ENCODE data around the gene PYGO2. TPM values are rescaled to one million over a fixed set of nuclear protein-coding genes. Genes with fewer than 3 reads are reported as not detected.

PYGO2 gene
- total RNA-seq, 1 donor from 2014 or later: 27.4 TPM

- peaks cover 58% of the 10 kb centered on the region for H3K4me1 ChIP-seq
- peak overlapping the region; percentile 83 for H3K4me3 ChIP-seq
- intact Hi-C loops (cut with DNase I): no loop called here
- peak overlapping the region; percentile 98 for H3K27ac ChIP-seq
- H3K9me3 ChIP-seq: no peaks in the 10 kb centered on the region
- DNase-seq (peak; percentile 98), ATAC-seq (peak; percentile 75 to 82)
- peaks cover 15% of the 10 kb centered on the region for H3K36me3 ChIP-seq
- TF ChIP-seq CTCF (IDR thresholded peaks at IDR 0.05): no peak
- no peaks in the 10 kb centered on the region for H3K27me3 ChIP-seq (ENCODE audit: low read depth)
These were observed 11.9 kb upstream of the PYGO2 start for GRCh38 chr1:154973344-154974101.

DNA sequence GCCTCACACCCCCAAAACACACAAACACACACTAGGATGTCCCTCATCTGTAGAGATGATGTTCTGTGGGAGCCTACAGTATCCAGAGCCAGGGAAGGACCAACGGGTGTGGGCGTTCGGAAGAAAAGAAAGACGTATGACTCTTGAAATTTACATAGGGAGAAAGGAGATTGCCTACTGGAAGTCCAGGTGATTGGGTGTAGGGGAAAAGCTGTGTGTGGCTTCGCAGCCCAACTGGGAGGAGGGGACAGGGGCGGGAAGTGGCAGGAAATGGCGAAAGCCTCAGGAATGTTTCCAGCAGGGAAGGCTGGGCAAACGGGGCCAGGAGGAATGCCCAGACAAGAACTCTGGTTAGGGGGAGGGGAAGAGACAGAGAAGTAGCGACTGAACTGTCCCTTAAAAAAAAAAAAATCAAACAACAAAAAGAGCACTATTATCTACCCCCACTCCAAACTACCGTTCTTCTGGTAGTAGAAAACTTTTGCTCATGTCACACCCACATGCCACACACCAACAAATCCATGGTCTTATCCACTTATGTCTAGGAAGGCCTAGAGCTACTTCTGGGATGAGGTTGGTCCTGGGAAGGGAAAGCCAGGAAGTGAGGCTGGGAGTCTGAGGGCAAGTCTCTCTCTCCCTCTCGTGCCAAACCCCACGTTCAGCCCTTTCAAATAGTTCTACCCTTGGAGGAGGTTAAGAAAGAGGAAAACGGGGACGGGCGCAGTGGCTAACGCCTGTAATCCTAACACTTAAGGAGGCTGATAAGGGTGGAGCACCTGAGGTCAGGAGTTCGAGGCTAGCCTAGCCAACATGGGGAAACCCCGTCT lies 11.1 kb upstream of the PYGO2 start:
- H3K36me3 ChIP-seq: peaks cover 15% of the 10 kb centered on the region
- intact Hi-C loops (cut with DNase I): no loop called here
- peaks cover 63% of the 10 kb centered on the region for H3K4me1 ChIP-seq
- peak overlapping the region; percentile 83 for H3K4me3 ChIP-seq
- H3K27ac ChIP-seq: peak overlapping the region; percentile 98
- no peaks in the 10 kb centered on the region for H3K27me3 ChIP-seq (ENCODE audit: low read depth)
- H3K9me3 ChIP-seq: no peaks in the 10 kb centered on the region
- TF ChIP-seq CTCF (IDR thresholded peaks at IDR 0.05): no peak
- peak; percentile 33 to 49 for ATAC-seq
- peak; percentile 82 for DNase-seq

DNA sequence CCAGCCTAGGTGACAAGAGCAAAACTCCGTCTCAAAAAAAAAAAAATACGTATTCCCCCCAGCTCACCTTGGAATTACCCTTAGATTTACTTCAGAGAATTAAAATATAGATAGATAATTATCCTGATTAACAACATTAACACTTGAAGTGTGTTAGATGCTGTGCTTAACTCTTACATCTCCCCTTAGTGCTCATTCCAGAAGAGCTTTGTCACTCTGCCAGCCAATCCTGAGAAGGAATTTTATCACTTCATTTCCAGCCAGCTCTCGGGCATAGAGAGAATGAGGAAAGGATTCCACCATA lies 10.6 kb upstream of the PYGO2 start:
- ATAC-seq (no peak), DNase-seq (no peak)
- Histone ChIP-seq H3K27me3 (ENCODE audit: low read depth) (no peaks in the 10 kb centered on the region), H3K36me3 (peaks cover 21% of the 10 kb centered on the region), H3K27ac (peak overlapping the region; percentile 98), H3K4me3 (peak overlapping the region; percentile 83), H3K4me1 (peaks cover 68% of the 10 kb centered on the region), H3K9me3 (no peaks in the 10 kb centered on the region)
- no peak for TF ChIP-seq CTCF (IDR thresholded peaks at IDR 0.05)
- intact Hi-C loops (cut with DNase I): no loop called here

GRCh38 chr1:154971341-154971998 lies 9.9 kb upstream of the PYGO2 start:
- no peak for TF ChIP-seq CTCF (IDR thresholded peaks at IDR 0.05)
- Histone ChIP-seq H3K27me3 (ENCODE audit: low read depth) (no peaks in the 10 kb centered on the region), H3K27ac (peak overlapping the region; percentile 98), H3K4me1 (peaks cover 71% of the 10 kb centered on the region), H3K9me3 (no peaks in the 10 kb centered on the region), H3K36me3 (peaks cover 27% of the 10 kb centered on the region), H3K4me3 (peak overlapping the region; percentile 83)
- intact Hi-C loops (cut with DNase I): no loop called here
- ATAC-seq (no peak), DNase-seq (no peak)

DNA sequence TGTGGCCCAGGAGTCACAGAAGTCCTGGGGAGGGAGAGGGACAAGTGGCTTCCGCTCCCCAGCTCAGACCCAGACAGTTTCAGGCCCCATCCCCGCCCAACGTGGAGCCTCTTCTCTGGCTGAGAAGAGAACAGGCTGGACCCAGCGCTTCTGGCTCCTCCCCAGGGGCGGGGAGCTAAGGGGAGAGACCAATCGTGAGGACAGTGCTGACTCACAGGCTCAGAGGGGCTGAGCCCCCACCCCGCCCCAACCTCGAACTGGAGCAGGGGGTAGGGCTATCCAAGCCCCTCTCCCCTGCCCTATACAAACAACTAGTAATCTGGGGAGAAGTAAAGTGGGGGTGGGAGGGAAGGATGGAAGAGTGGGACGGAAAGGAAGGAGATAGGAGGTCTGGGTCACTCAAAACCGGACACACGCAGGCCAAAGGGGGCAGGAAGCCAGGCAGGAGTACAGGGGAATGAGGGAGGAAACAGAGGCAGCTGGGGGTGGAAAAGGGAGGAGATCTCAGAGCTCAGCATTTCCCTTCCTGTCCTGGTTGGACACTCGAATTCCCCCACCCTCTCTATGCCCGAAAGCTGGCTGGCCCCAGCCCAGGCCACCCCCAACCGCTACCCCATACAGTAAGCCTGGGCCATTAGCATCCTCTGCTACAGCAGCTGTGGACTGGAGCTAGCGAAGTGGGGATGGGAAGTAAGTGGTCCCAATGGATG lies 9.2 kb upstream of the PYGO2 start, which contains the start of gene SHC1:
TSS of gene SHC1 (minus strand) at position 117 of the 710 bp plus-strand sequence. CDS start 221 bp downstream, outside the sequence.
- peak within 1 kb of the TSS; percentile 98 for H3K27ac ChIP-seq
- peaks cover 64% of the 10 kb centered on the region for H3K4me1 ChIP-seq
- H3K36me3 ChIP-seq: peaks cover 34% of the 10 kb centered on the region
- ATAC-seq: peak; percentile 35 to 50
- no peaks in the 10 kb centered on the region for H3K27me3 ChIP-seq (ENCODE audit: low read depth)
- no peak for TF ChIP-seq CTCF (IDR thresholded peaks at IDR 0.05)
- peak within 1 kb of the TSS; percentile 83 for H3K4me3 ChIP-seq
- intact Hi-C loops (cut with DNase I): no loop called here
- DNase-seq: peak; percentile 86
- no peaks in the 10 kb centered on the region for H3K9me3 ChIP-seq

Measured in lower lobe of right lung (tissue), 2 donors.